CD14-positive monocyte (primary cell): Measurements from ENCODE around the gene NT5C1A. TPM values are rescaled to one million over a fixed set of nuclear protein-coding genes. Genes with fewer than 3 reads are reported as not detected.

ENCODE experiments used
- DNase-seq, 3 donors: peaks; one replicate each; pipeline ENCODE4 v3.0.0-alpha.2; 2011 to 2022
- H2AFZ ChIP-seq: 2 replicates; pipeline ENCODE4 v1.6.0; 2012; ENCODE audit warnings: mild to moderate bottlenecking, low read depth, low read length, inconsistent platforms; ENCODE audit not compliant: insufficient read depth, poor library complexity, severe bottlenecking
- H3K27ac ChIP-seq, 2 donors: 1 replicate in 1 of 2; 2 replicates in 1 of 2; pipeline ENCODE4 v1.5.1; 2012 to 2013; ENCODE audit warnings: low read length in 2 of 2, control low read depth in 1 of 2, inconsistent platforms in 1 of 2, low read depth in 1 of 2, mild to moderate bottlenecking in 1 of 2
- H3K27me3 ChIP-seq, 2 donors: one replicate each; pipeline versions ENCODE4 v1.6.0 to v1.6.1; 2011 to 2013; ENCODE audit warnings: low read length in 2 of 2; ENCODE audit not compliant: control insufficient read depth in 2 of 2, insufficient read depth in 2 of 2
- H3K36me3 ChIP-seq, 2 donors: replicated peaks in 1 of 2; 1 replicate in 1 of 2; 2 replicates in 1 of 2; pipeline versions ENCODE4 v1.5.1 to v1.6.1; 2012 to 2013; ENCODE audit warnings: low read length in 2 of 2, control low read depth in 1 of 2, inconsistent platforms in 1 of 2, mild to moderate bottlenecking in 1 of 2; ENCODE audit not compliant: insufficient read depth in 2 of 2, control insufficient read depth in 1 of 2
- H3K4me1 ChIP-seq, 2 donors: 1 replicate in 1 of 2; 2 replicates in 1 of 2; pipeline versions ENCODE4 v1.5.1 to v1.6.1; 2012 to 2013; ENCODE audit warnings: low read length in 2 of 2, control low read depth in 1 of 2, inconsistent platforms in 1 of 2, mild to moderate bottlenecking in 1 of 2, moderate library complexity in 1 of 2; ENCODE audit not compliant: insufficient read depth in 2 of 2, control insufficient read depth in 1 of 2
- H3K4me2 ChIP-seq: replicated peaks from 2 replicates; pipeline ENCODE3; 2012; ENCODE audit warnings: low read length, moderate library complexity, mild to moderate bottlenecking; ENCODE audit not compliant: poor library complexity, severe bottlenecking; ENCODE audit errors: extremely low read depth
- H3K4me3 ChIP-seq, 3 experiments: fragments of 200-600 bp in 1 of 3; sonication (generic) in 1 of 3; replicated peaks in 1 of 3; 1 replicate in 2 of 3; 2 replicates in 1 of 3; pipeline ENCODE4 v1.5.1; 2011 to 2013; ENCODE audit warnings: low read length in 3 of 3, mild to moderate bottlenecking in 3 of 3, control low read depth in 2 of 3, low read depth in 2 of 3, inconsistent platforms in 1 of 3, moderate library complexity in 1 of 3
- H3K79me2 ChIP-seq: 2 replicates; pipeline ENCODE4 v1.6.0; 2012; ENCODE audit warnings: mild to moderate bottlenecking, control low read depth, inconsistent platforms, low read length, moderate library complexity; ENCODE audit not compliant: insufficient read depth
- H3K9ac ChIP-seq: 2 replicates; pipeline ENCODE4 v1.6.0; 2017; ENCODE audit warnings: low read length, mild to moderate bottlenecking; ENCODE audit not compliant: insufficient read depth, poor library complexity, severe bottlenecking
- H3K9me3 ChIP-seq, 2 donors: replicated peaks in 1 of 2; 1 replicate in 1 of 2; 2 replicates in 1 of 2; pipeline versions ENCODE4 v1.5.1 to v1.6.1; 2012 to 2013; ENCODE audit warnings: low read length in 2 of 2, control low read depth in 1 of 2; ENCODE audit not compliant: control insufficient read depth in 1 of 2, insufficient read depth in 1 of 2
- H4K20me1 ChIP-seq: 2 replicates; pipeline ENCODE4 v1.6.0; 2012; ENCODE audit warnings: mild to moderate bottlenecking, low read length, control low read depth, moderate library complexity; ENCODE audit not compliant: insufficient read depth
- H3K27ac Mint-ChIP-seq, 7 donors: one replicate each; pipeline ENCODE4 v1.8.0; 2020; ENCODE audit warnings: mild to moderate bottlenecking in 7 of 7, mixed read lengths in 7 of 7, moderate library complexity in 6 of 7, inconsistent platforms in 2 of 7
- H3K27me3 Mint-ChIP-seq, 3 donors: one replicate each; pipeline ENCODE4 v1.8.0; 2021 to 2022; ENCODE audit warnings: low read depth in 3 of 3, mild to moderate bottlenecking in 3 of 3, mixed read lengths in 3 of 3, moderate library complexity in 3 of 3, inconsistent platforms in 1 of 3
- H3K36me3 Mint-ChIP-seq, 2 donors: one replicate each; pipeline ENCODE4 v1.8.0; 2020; ENCODE audit warnings: mixed read lengths in 2 of 2, inconsistent platforms in 1 of 2, mild to moderate bottlenecking in 1 of 2
- H3K4me1 Mint-ChIP-seq: one replicate; pipeline ENCODE4 v1.8.0; 2020; ENCODE audit warnings: mild to moderate bottlenecking, mixed read lengths
- H3K4me3 Mint-ChIP-seq, 2 donors: one replicate each; pipeline ENCODE4 v1.8.0; 2020; ENCODE audit warnings: mild to moderate bottlenecking in 2 of 2, mixed read lengths in 2 of 2, moderate library complexity in 1 of 2
- H3K9me3 Mint-ChIP-seq, 7 donors: one replicate each; pipeline ENCODE4 v1.8.0; 2020 to 2022; ENCODE audit warnings: mixed read lengths in 7 of 7, mild to moderate bottlenecking in 6 of 7, moderate library complexity in 6 of 7, inconsistent platforms in 2 of 7
- WGBS: methylation state at CpG from one replicate; pipeline ENCODE4 v1.1.5; 2013; ENCODE audit warnings: missing lambda C conversion rate; ENCODE audit not compliant: insufficient coverage; 5-methylcytosine and 5-hydroxymethylcytosine counted together
- intact Hi-C, 2 donors: fragments of 100-400 bp; cut with micrococcal nuclease; formaldehyde crosslinking; loops; one replicate each; pipeline versions ENCODE4 v1.15.0 to v1.15.1; 2023
- polyA plus RNA-seq, 3 donors: library from polyadenylated mRNA; depleted of rRNA in 1 of 3; unstranded in 2 of 3; stranded (reverse) in 1 of 3; fragments of 300-500 nt in 2 of 3; fragments of >200 nt in 1 of 3; fragmentation: Illumina TruSeq in 2 of 3; gene quantifications; 1 replicate in 2 of 3; 2 replicates in 1 of 3; pipeline ENCODE4 v1.2.3, GENCODE V29; 2012 to 2021
- TF ChIP-seq, protein P1 (sequence below): fragments of 200-600 bp; IDR thresholded peaks from one replicate; pipeline ENCODE4 v1.8.0; 2022; ENCODE audit warnings: antibody characterized with exemption, mild to moderate bottlenecking

The NT5C1A gene
- polyA plus RNA-seq, 3 donors, result not detected

DNA sequence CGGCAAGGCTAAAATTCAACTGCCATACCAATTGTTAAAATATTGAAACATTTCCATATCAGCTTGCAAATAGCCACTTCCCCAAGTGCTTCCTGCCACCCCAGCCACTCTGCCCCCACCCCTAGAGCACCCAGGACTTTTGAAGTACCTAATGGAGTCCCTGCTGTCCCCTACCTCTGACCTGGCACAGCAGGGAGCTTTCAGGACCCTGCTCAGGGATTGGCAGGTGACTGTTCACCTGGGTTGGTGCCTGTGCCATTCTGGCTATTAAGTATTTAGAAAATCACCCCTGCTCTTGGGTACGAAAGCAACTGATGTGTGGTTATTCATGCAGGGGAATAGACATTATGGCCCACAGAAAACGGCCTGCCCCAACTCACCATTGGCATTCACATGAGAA is 28.4 kb upstream of the NT5C1A start:
- H3K4me1 ChIP-seq, result no peaks in the 10 kb centered on the region
- H3K36me3 ChIP-seq, result no peaks in the 10 kb centered on the region
- peaks cover 20 to 35% (median 23%) of the 10 kb centered on the region in 3 donors for H3K27me3 Mint-ChIP-seq
- H3K27ac Mint-ChIP-seq, result no peak overlapping the region
- H3K79me2 ChIP-seq, result no peaks in the 10 kb centered on the region
- peaks cover 9 to 24% of the 10 kb centered on the region in 2 donors for H3K27me3 ChIP-seq
- no peaks in the 10 kb centered on the region for H4K20me1 ChIP-seq
- no peak overlapping the region for H3K4me2 ChIP-seq
- peaks cover 9% of the 10 kb centered on the region for H3K4me1 Mint-ChIP-seq
- no peaks in the 10 kb centered on the region for H3K9me3 ChIP-seq
- H3K9ac ChIP-seq, result no peak overlapping the region
- TF ChIP-seq, protein P1, sequence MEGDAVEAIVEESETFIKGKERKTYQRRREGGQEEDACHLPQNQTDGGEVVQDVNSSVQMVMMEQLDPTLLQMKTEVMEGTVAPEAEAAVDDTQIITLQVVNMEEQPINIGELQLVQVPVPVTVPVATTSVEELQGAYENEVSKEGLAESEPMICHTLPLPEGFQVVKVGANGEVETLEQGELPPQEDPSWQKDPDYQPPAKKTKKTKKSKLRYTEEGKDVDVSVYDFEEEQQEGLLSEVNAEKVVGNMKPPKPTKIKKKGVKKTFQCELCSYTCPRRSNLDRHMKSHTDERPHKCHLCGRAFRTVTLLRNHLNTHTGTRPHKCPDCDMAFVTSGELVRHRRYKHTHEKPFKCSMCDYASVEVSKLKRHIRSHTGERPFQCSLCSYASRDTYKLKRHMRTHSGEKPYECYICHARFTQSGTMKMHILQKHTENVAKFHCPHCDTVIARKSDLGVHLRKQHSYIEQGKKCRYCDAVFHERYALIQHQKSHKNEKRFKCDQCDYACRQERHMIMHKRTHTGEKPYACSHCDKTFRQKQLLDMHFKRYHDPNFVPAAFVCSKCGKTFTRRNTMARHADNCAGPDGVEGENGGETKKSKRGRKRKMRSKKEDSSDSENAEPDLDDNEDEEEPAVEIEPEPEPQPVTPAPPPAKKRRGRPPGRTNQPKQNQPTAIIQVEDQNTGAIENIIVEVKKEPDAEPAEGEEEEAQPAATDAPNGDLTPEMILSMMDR, result no peak
- H3K36me3 Mint-ChIP-seq, result no peaks in the 10 kb centered on the region
- no peak overlapping the region for H3K4me3 Mint-ChIP-seq
- WGBS, result 50% methylated on average over 1 of the region's 3 CpGs
- intact Hi-C loops, result no loop called here
- DNase-seq, result no peak
- no peak overlapping the region for H3K27ac ChIP-seq
- peaks cover 0 to 2% (median 0%) of the 10 kb centered on the region in 7 donors for H3K9me3 Mint-ChIP-seq
- no peak overlapping the region for H3K4me3 ChIP-seq
- H2AFZ ChIP-seq, result peak overlapping the region; percentile 21

DNA sequence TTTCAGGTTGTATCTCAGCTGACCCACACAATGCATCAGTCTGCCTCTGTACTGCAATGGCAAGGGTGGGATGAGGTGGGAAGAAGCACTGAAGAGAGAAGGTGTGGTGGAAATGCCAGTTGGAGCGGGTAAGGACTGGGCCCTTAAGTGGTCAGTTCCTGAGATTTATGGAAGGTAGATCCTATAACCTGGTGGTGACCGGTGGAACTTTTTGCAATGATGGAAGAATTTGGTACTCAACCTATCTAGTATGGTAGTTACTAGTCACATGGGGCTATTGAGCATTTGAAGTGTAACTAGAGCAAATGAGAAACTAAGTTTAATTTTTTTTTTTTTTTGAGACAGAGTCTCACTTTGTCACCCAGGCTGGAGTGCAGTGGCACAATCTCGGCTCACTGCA is 27.5 kb upstream of the NT5C1A start:
- H3K36me3 Mint-ChIP-seq, result no peaks in the 10 kb centered on the region
- TF ChIP-seq, protein P1, result no peak
- Histone ChIP-seq H3K4me2 (no peak overlapping the region), H3K27me3 (peaks cover 12 to 33% of the 10 kb centered on the region in 2 donors), H2AFZ (no peak overlapping the region), H3K4me3 (no peak overlapping the region), H3K9me3 (no peaks in the 10 kb centered on the region), H3K27ac (no peak overlapping the region), H3K4me1 (no peaks in the 10 kb centered on the region), H3K9ac (no peak overlapping the region), H3K79me2 (no peaks in the 10 kb centered on the region), H4K20me1 (no peaks in the 10 kb centered on the region), H3K36me3 (no peaks in the 10 kb centered on the region)
- H3K27ac Mint-ChIP-seq, result no peak overlapping the region
- intact Hi-C loops, result no loop called here
- no CpG with 5 or more reads among the region's 3 CpGs for WGBS
- H3K4me1 Mint-ChIP-seq, result peaks cover 9% of the 10 kb centered on the region
- H3K9me3 Mint-ChIP-seq, result peaks cover 0 to 2% (median 0%) of the 10 kb centered on the region in 7 donors
- DNase-seq, result no peak
- H3K27me3 Mint-ChIP-seq, result peaks cover 28 to 44% (median 31%) of the 10 kb centered on the region in 3 donors
- peak overlapping the region in 1 of 2 donors; percentile 19 for H3K4me3 Mint-ChIP-seq
